SK-N-SH treated with all-trans-retinoic acid at 6 μM for 48 hours (cell line): ENCODE results near the gene DCDC2C.

Source experiments
- PATZ1 ChIP-seq: fragments of 250-450 bp; sonication (Bioruptor Pico); IDR thresholded peaks from 2 replicates; pipeline ENCODE4 v1.8.0; 2020; ENCODE audit warnings: mild to moderate bottlenecking, moderate library complexity, borderline replicate concordance
- ZC3H10 ChIP-seq: fragments of 250-450 bp; sonication (Bioruptor Pico); IDR thresholded peaks from 2 replicates; pipeline ENCODE4 v1.5.1; 2021; ENCODE audit warnings: mild to moderate bottlenecking, moderate library complexity
- ZFP30 ChIP-seq: fragments of 450-650 bp; formaldehyde crosslinking; IDR thresholded peaks from 2 replicates; pipeline ENCODE4 v1.5.0; 2022; ENCODE audit warnings: mild to moderate bottlenecking, moderate library complexity
- ZNF8 ChIP-seq: fragments of 450-650 bp; formaldehyde crosslinking; IDR thresholded peaks from 2 replicates; pipeline ENCODE4 v1.5.0; 2020; ENCODE audit warnings: mild to moderate bottlenecking, moderate library complexity

GRCh38 chr2:3756306-3756705, 52.9 kb downstream of the DCDC2C start:
- TF ChIP-seq ZC3H10 (CRISPR knock-in tag) (no peak), PATZ1 (CRISPR knock-in tag) (no peak), ZFP30 (CRISPR knock-in tag) (no peak), ZNF8 (CRISPR knock-in tag) (no peak)
